HepG2 (cell line): ENCODE measurements around the gene PNMA6F.

Experiments
- POLR2A ChIP-seq, 2 experiments: IDR thresholded peaks; 2 replicates each; pipeline ENCODE4 v1.6.1; 2011; ENCODE audit warnings: low read depth in 2 of 2, low read length in 2 of 2, mild to moderate bottlenecking in 1 of 2, moderate library complexity in 1 of 2; ENCODE audit not compliant: insufficient read depth in 1 of 2
- ZNF616 ChIP-seq: sonication (generic); formaldehyde crosslinking; IDR thresholded peaks from 2 replicates; pipeline ENCODE4 v1.5.0; 2020; ENCODE audit warnings: low read depth, mild to moderate bottlenecking, missing genetic modification reagents

GRCh38 chrX:153333821-153334653 lies 12.5 kb upstream of the PNMA6F start, which contains the start of gene ZNF275:
- TF ChIP-seq ZNF616 (CRISPR knock-in tag) (no peak), POLR2A (IDR thresholded peaks at IDR 0.05; ENCODE audit: insufficient read depth in 1 of 2, low read depth in 2 of 2, low read length in 2 of 2) (peak in 1 of 2 experiments; percentile 67; a peak in 2 of 4 replicates)
